ENCODE measurements around the gene HIRA. TPM values are rescaled to one million over a fixed set of nuclear protein-coding genes. Genes with fewer than 3 reads are reported as not detected.

HIRA gene
- total RNA-seq, 1 donor from 2014 or later, result 32.7 TPM

DNA sequence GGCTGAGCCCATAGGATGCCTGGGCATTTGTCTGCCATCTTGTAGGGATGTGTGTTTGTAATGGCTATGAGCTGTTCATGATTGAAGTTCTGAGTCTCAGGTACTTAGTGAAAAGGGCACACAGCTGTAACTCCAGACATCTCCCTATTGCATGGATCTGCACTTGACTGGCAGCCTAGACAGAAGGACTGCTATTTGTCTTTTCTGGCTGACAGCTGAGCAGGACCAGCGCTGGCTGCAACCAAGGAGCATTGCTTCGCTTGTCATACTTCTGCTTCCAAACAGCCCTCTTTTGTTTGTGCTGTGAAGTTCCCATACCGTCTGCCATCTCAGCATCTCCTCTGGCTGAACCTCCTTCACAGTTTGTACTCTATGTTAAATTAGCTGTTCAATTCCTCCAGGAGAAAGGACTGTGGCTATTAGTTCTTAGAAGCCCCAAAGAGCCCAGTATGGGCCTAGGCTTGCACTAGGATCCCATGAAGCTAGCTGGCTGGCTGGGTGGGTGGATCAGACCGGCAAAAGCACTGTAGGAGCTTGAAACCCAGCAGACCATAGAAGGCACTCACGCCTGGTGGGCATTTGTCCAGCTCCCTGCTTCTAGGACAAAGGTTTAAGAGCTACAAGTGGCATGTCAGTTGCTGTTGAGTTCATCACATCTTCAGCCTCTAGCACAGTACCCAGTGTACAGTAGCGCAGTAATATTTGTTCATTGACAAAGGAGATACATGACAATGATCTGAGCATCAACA is 20.4 kb downstream of the HIRA start:
- ChIA-PET POLR2A (no interaction called here), CTCF (no interaction called here)
- TF ChIP-seq, protein P1, sequence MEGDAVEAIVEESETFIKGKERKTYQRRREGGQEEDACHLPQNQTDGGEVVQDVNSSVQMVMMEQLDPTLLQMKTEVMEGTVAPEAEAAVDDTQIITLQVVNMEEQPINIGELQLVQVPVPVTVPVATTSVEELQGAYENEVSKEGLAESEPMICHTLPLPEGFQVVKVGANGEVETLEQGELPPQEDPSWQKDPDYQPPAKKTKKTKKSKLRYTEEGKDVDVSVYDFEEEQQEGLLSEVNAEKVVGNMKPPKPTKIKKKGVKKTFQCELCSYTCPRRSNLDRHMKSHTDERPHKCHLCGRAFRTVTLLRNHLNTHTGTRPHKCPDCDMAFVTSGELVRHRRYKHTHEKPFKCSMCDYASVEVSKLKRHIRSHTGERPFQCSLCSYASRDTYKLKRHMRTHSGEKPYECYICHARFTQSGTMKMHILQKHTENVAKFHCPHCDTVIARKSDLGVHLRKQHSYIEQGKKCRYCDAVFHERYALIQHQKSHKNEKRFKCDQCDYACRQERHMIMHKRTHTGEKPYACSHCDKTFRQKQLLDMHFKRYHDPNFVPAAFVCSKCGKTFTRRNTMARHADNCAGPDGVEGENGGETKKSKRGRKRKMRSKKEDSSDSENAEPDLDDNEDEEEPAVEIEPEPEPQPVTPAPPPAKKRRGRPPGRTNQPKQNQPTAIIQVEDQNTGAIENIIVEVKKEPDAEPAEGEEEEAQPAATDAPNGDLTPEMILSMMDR (IDR thresholded peaks at IDR 0.05), result no peak
- peaks cover 14% of the 10 kb centered on the region for H3K4me1 Mint-ChIP-seq
- DNase-seq, result no peak
- H3K9me3 Mint-ChIP-seq, result no peaks in the 10 kb centered on the region
- H3K27me3 Mint-ChIP-seq, result no peaks in the 10 kb centered on the region
- no peak overlapping the region for H3K27ac Mint-ChIP-seq
- H3K36me3 Mint-ChIP-seq (ENCODE audit: low read depth), result peaks cover 63% of the 10 kb centered on the region
- ATAC-seq (ENCODE audit: low read depth), result no peak
- H3K4me3 Mint-ChIP-seq, result no peak overlapping the region
- intact Hi-C loops (cut with micrococcal nuclease), result no loop called here

DNA sequence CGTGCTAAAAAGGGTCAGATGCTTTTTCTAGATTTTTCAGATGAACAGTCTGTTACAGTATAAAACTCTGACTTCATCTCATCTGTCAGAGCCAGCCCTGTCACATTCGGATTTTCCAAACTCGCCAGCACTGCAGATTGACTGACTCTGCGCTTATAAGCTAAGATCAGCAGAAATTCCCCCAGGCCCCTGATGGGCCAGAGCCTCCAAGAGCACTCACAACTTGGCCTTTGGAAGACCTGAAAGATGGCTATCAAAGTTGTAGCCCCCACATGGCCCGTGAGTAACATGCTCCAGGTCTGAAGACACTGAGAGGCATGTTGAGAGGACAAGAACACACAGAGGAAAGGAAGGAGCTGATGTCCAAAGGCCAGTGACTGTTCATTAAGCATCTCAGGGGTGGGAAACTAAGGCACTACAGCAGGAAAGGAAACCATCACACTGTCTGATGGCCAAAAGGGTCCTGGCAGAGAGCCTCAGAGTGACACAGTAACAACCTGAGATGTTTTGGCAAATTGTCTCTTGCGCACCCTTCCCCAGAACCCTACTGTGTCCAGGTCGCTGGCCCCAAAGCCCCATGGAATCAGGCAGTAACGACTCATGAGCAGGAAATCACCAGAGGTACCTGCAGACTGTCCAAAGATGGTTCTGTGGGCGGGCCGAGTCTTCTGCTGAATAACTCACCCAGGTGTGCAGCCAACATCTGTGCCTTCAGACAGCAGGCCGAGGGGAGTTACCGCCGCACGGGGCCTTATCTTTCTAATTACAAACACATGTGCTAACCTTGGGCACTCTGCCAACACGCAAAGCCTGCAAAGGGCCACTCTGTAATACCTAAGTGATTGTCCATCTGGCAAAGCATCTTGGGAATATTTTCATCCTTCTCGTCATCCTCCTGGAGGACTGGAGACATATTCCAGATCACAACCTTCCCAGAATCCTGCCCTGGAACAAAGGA is 23.6 kb downstream of the HIRA start:
- POLR2A ChIA-PET, result no interaction called here
- intact Hi-C loops (cut with micrococcal nuclease), result no loop called here
- H3K4me1 Mint-ChIP-seq, result peaks cover 22% of the 10 kb centered on the region
- H3K36me3 Mint-ChIP-seq (ENCODE audit: low read depth), result peaks cover 82% of the 10 kb centered on the region
- no peak overlapping the region for H3K27ac Mint-ChIP-seq
- DNase-seq, result no peak
- CTCF ChIA-PET, result no interaction called here
- H3K9me3 Mint-ChIP-seq, result no peaks in the 10 kb centered on the region
- H3K27me3 Mint-ChIP-seq, result no peaks in the 10 kb centered on the region
- ATAC-seq (ENCODE audit: low read depth), result no peak
- no peak overlapping the region for H3K4me3 Mint-ChIP-seq
- TF ChIP-seq, protein P1 (IDR thresholded peaks at IDR 0.05), result no peak

DNA sequence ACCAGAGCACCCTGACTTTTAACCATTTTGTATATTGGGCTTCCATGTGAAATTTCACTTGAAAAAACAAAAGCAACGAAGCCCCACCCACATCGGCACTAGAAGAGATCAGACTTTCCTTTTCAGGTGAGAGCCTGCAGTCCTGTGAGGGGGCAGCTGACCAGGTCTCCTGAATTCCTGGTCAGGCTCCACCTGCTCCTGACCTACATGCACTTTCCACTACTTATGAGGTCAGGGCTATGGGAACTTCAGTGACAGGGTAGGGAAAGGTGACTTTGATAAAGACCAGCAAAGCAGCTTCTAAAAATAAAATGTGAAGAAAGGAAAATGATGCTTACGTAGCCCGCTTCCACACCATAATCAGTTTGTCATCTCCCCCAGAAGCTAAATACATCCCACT is 24.7 kb downstream of the HIRA start:
- no peak overlapping the region for H3K4me3 Mint-ChIP-seq
- ATAC-seq (ENCODE audit: low read depth) (no peak), DNase-seq (no peak)
- no peaks in the 10 kb centered on the region for H3K27me3 Mint-ChIP-seq
- CTCF ChIA-PET, result no interaction called here
- peaks cover 15% of the 10 kb centered on the region for H3K4me1 Mint-ChIP-seq
- POLR2A ChIA-PET, result no interaction called here
- TF ChIP-seq, protein P1 (IDR thresholded peaks at IDR 0.05), result no peak
- intact Hi-C loops (cut with micrococcal nuclease), result no loop called here
- peaks cover 84% of the 10 kb centered on the region for H3K36me3 Mint-ChIP-seq (ENCODE audit: low read depth)
- no peaks in the 10 kb centered on the region for H3K9me3 Mint-ChIP-seq
- no peak overlapping the region for H3K27ac Mint-ChIP-seq

GRCh38 chr22:19406281-19406811 is 25.2 kb downstream of the HIRA start:
- DNase-seq, result no peak
- ChIA-PET POLR2A (no interaction called here), CTCF (no interaction called here)
- intact Hi-C loops (cut with micrococcal nuclease), result no loop called here
- Mint-ChIP-seq H3K36me3 (ENCODE audit: low read depth) (peaks cover 84% of the 10 kb centered on the region), H3K9me3 (no peaks in the 10 kb centered on the region), H3K27me3 (no peaks in the 10 kb centered on the region), H3K4me3 (no peak overlapping the region), H3K4me1 (peaks cover 15% of the 10 kb centered on the region), H3K27ac (no peak overlapping the region)
- TF ChIP-seq, protein P1 (IDR thresholded peaks at IDR 0.05), result no peak
- no peak for ATAC-seq (ENCODE audit: low read depth)

DNA sequence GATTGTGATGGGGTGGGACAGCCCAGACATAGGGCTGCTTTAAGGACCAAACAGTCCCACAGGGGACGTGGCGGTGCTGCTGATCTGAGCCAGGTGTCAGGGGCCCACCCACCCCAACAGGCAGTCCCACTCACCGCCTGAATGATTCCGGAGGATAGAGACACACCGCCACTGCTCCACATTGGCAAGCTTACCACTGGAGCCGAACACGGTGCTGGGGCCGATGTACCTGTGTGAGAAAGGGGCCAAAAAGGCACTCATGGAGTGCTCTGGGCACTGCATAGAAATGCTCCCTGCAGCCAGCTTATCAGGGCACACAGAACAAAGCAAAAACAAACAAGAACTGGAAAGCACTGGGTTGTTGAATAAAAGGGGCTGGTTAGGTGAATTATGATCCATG is 25.9 kb downstream of the HIRA start:
- Mint-ChIP-seq H3K27me3 (no peaks in the 10 kb centered on the region), H3K9me3 (no peaks in the 10 kb centered on the region), H3K4me1 (peaks cover 15% of the 10 kb centered on the region), H3K36me3 (ENCODE audit: low read depth) (peaks cover 85% of the 10 kb centered on the region), H3K27ac (no peak overlapping the region), H3K4me3 (no peak overlapping the region)
- TF ChIP-seq, protein P1 (IDR thresholded peaks at IDR 0.05), result no peak
- intact Hi-C loops (cut with micrococcal nuclease), result no loop called here
- ATAC-seq (ENCODE audit: low read depth) (no peak), DNase-seq (no peak)
- CTCF ChIA-PET, result no interaction called here
- POLR2A ChIA-PET, result no interaction called here

Data from activated B cell treated with CpG ODN at 0.5 μM for 24 hours (primary cell).